ENCODE results near the gene ZNF281. TPM values are rescaled to one million over a fixed set of nuclear protein-coding genes. Genes with fewer than 3 reads are reported as not detected.

The ZNF281 gene
- total RNA-seq, 1 experiment from 2014 or later: 18.8 TPM

GRCh38 chr1:200426196-200426595, 16.4 kb upstream of the ZNF281 start:
- Histone ChIP-seq H3K9me2 (ENCODE audit: insufficient read depth) (no peaks in the 10 kb centered on the region), H3K27ac (no peak overlapping the region), H3K9me3 (ENCODE audit: insufficient read depth, low read depth) (no peaks in the 10 kb centered on the region), H2AFZ (no peak overlapping the region), H3K36me3 (ENCODE audit: low read depth) (no peaks in the 10 kb centered on the region), H3K4me3 (no peak overlapping the region), H3K27me3 (ENCODE audit: insufficient read depth, low read depth) (no peaks in the 10 kb centered on the region), H3K4me2 (no peak overlapping the region), H4K20me1 (ENCODE audit: insufficient read depth) (no peaks in the 10 kb centered on the region), H3K4me1 (replicated peaks; ENCODE audit: insufficient read depth) (peaks cover 26% of the 10 kb centered on the region), H3F3A (ENCODE audit: insufficient read depth, low read depth) (peaks cover 4% of the 10 kb centered on the region), H3K79me2 (ENCODE audit: low read depth) (no peaks in the 10 kb centered on the region)
- no TSS peak for BruUV-seq (replicated peaks)
- DNase-seq: no peak
- no peak for TF ChIP-seq EZH2 (IDR thresholded peaks at IDR 0.05; ENCODE audit: low read depth)
- POLR2A ChIA-PET (ENCODE audit: unreplicated experiment): no interaction called here
- intact Hi-C loops (cut with micrococcal nuclease; ENCODE audit: unreplicated experiment): loop anchor here (5.0 kb wide), 1 partner anchor 51 kb away; no protein-coding TSS in a partner anchor
- CTCF ChIA-PET: no interaction called here

GRCh38 chr1:200423235-200423634, 13.4 kb upstream of the ZNF281 start:
- no peak overlapping the region for H3K27ac ChIP-seq
- H3K79me2 ChIP-seq (ENCODE audit: low read depth): no peaks in the 10 kb centered on the region
- no peak overlapping the region for H3K4me2 ChIP-seq
- intact Hi-C loops (cut with micrococcal nuclease; ENCODE audit: unreplicated experiment): no loop called here
- CTCF ChIA-PET: interaction anchor here (0.6 kb wide), 1 partner anchor 167 kb away, joined by 7 read pairs; no protein-coding TSS in a partner anchor
- DNase-seq: no peak
- H2AFZ ChIP-seq: no peak overlapping the region
- no TSS peak for BruUV-seq (replicated peaks)
- no peaks in the 10 kb centered on the region for H3K27me3 ChIP-seq (ENCODE audit: insufficient read depth, low read depth)
- H3K9me2 ChIP-seq (ENCODE audit: insufficient read depth): no peaks in the 10 kb centered on the region
- TF ChIP-seq EZH2 (IDR thresholded peaks at IDR 0.05; ENCODE audit: low read depth): no peak
- TF ChIP-seq CTCF (conservative IDR thresholded peaks at IDR 0.05): no peak
- no peaks in the 10 kb centered on the region for H3K9me3 ChIP-seq (ENCODE audit: insufficient read depth, low read depth)
- POLR2A ChIA-PET (ENCODE audit: unreplicated experiment): interaction anchor here (0.5 to 0.7 kb wide), 2 partner anchors 25 to 1063 kb away, joined by 3 to 10 read pairs; no protein-coding TSS in a partner anchor
- H3K36me3 ChIP-seq (ENCODE audit: low read depth): no peaks in the 10 kb centered on the region
- H3F3A ChIP-seq (ENCODE audit: insufficient read depth, low read depth): peaks cover 5% of the 10 kb centered on the region
- peaks cover 8% of the 10 kb centered on the region for H3K4me1 ChIP-seq (replicated peaks; ENCODE audit: insufficient read depth)
- H3K4me3 ChIP-seq: no peak overlapping the region
- H4K20me1 ChIP-seq (ENCODE audit: insufficient read depth): no peaks in the 10 kb centered on the region

DNA sequence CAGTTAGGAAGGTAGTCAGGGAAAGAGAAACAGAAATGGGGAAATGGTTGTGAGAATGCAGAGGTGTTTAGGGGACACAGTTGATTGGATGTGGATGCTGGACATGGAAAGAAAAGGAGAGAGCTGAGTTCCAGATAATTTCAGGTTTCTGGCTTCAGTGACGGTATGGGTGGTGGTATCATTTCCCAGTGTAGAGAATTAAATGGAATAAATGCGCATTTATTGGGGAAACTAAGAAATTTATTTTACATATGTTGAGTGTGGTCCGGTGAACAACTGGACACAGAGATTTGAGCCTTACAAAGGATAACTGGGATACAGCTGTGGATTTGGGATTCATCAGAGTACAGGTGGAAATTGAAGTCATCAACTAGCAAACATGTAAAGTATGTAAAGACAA, 12.4 kb upstream of the ZNF281 start:
- CTCF ChIA-PET: interaction anchor here (0.7 kb wide), 1 partner anchor 67 kb away, joined by 3 read pairs; no protein-coding TSS in a partner anchor

More for the DNA sequence above, 12.4 kb upstream of the ZNF281 start:
- Histone ChIP-seq H3K4me2 (no peak overlapping the region), H3K79me2 (ENCODE audit: low read depth) (no peaks in the 10 kb centered on the region), H3K27me3 (ENCODE audit: insufficient read depth, low read depth) (no peaks in the 10 kb centered on the region), H3F3A (ENCODE audit: insufficient read depth, low read depth) (peaks cover 11% of the 10 kb centered on the region), H3K9me2 (ENCODE audit: insufficient read depth) (no peaks in the 10 kb centered on the region), H2AFZ (no peak overlapping the region), H3K4me1 (replicated peaks; ENCODE audit: insufficient read depth) (peaks cover 12% of the 10 kb centered on the region), H4K20me1 (ENCODE audit: insufficient read depth) (no peaks in the 10 kb centered on the region), H3K27ac (no peak overlapping the region), H3K9me3 (ENCODE audit: insufficient read depth, low read depth) (no peaks in the 10 kb centered on the region), H3K4me3 (no peak overlapping the region), H3K36me3 (ENCODE audit: low read depth) (no peaks in the 10 kb centered on the region)
- POLR2A ChIA-PET (ENCODE audit: unreplicated experiment): no interaction called here
- no peak for DNase-seq
- BruUV-seq (replicated peaks): no TSS peak
- intact Hi-C loops (cut with micrococcal nuclease; ENCODE audit: unreplicated experiment): no loop called here
- TF ChIP-seq EZH2 (IDR thresholded peaks at IDR 0.05; ENCODE audit: low read depth) (no peak), CTCF (conservative IDR thresholded peaks at IDR 0.05) (no peak)

Data from PC-9 (cell line).